Thyroid gland (tissue), 4 donors: ENCODE results near the gene LARP1B. TPM values are rescaled to one million over a fixed set of nuclear protein-coding genes. Genes with fewer than 3 reads are reported as not detected.

ENCODE experiments used
- DNase-seq, 2 donors: peaks; one replicate each; pipeline ENCODE4 v3.0.0-alpha.2; 2019
- H3K27ac ChIP-seq, 3 donors: fragments of 200-600 bp; sonication (generic); 1 replicate in 2 of 3; 2 replicates in 1 of 3; pipeline ENCODE4 v1.5.1; 2016 to 2019; ENCODE audit warnings: mild to moderate bottlenecking in 1 of 3, moderate library complexity in 1 of 3
- H3K27me3 ChIP-seq: fragments of 200-600 bp; sonication (generic); one replicate; pipeline ENCODE4 v1.5.1; 2019
- H3K36me3 ChIP-seq, 2 donors: fragments of 200-600 bp; sonication (generic); one replicate each; pipeline ENCODE4 v1.5.1; 2016 to 2019
- H3K4me1 ChIP-seq, 2 donors: fragments of 200-600 bp; sonication (generic); one replicate each; pipeline ENCODE4 v1.5.1; 2017 to 2019
- H3K4me3 ChIP-seq, 3 donors: fragments of 200-600 bp; sonication (generic); replicated peaks in 1 of 3; 1 replicate in 2 of 3; 2 replicates in 1 of 3; pipeline ENCODE4 v1.5.1; 2016; ENCODE audit warnings: mild to moderate bottlenecking in 1 of 3
- H3K9me3 ChIP-seq: fragments of 200-600 bp; sonication (generic); one replicate; pipeline ENCODE4 v1.5.1; 2017
- CTCF ChIP-seq, 6 experiments: fragments of 200-600 bp in 3 of 6; fragments of 450-650 bp in 3 of 6; sonication (generic) in 3 of 6; IDR thresholded peaks; one replicate each; pipeline ENCODE4 v1.5.1; 2016 to 2019; ENCODE audit warnings: antibody characterized with exemption in 6 of 6, mild to moderate bottlenecking in 2 of 6, inconsistent platforms in 1 of 6, moderate library complexity in 1 of 6
- POLR2A ChIP-seq, 2 donors: fragments of 450-650 bp; IDR thresholded peaks; one replicate each; pipeline ENCODE4 v1.6.1; 2017; ENCODE audit warnings: antibody characterized with exemption in 2 of 2, mild to moderate bottlenecking in 2 of 2, moderate library complexity in 1 of 2
- WGBS, 2 donors: methylation state at CpG; one replicate each; pipeline ENCODE4 v1.1.5; 2017; 5-methylcytosine and 5-hydroxymethylcytosine counted together
- intact Hi-C: fragments of 100-400 bp; cut with DNase I; formaldehyde crosslinking; loops from one replicate; pipeline ENCODE4 v1.15.1; 2023
- total RNA-seq, 4 donors: library from RNA; depleted of rRNA; stranded (reverse); fragments of >200 nt; gene quantifications; one replicate each; pipeline ENCODE4 v1.2.3, GENCODE V29; 2016

The LARP1B gene
- total RNA-seq, 4 donors from 2014 or later: 25.4 to 42.7 (median 33.4) TPM

GRCh38 chr4:128220286-128221235, 159.4 kb downstream of the LARP1B start:
- Histone ChIP-seq H3K27ac (no peak overlapping the region), H3K4me1 (no peaks in the 10 kb centered on the region), H3K27me3 (no peaks in the 10 kb centered on the region), H3K9me3 (no peaks in the 10 kb centered on the region), H3K36me3 (no peaks in the 10 kb centered on the region), H3K4me3 (no peak overlapping the region)
- DNase-seq: no peak
- TF ChIP-seq POLR2A (IDR thresholded peaks at IDR 0.05): no peak
- TF ChIP-seq CTCF (IDR thresholded peaks at IDR 0.05): peak in 3 of 6 experiments; percentile 29 to 33 (median 29)
- intact Hi-C loops: no loop called here
- 63 to 70% methylated on average over 8 of the region's 8 CpGs for WGBS, 2 donors

- Histone ChIP-seq H3K27me3 (no peaks in the 10 kb centered on the region), H3K9me3 (no peaks in the 10 kb centered on the region), H3K27ac (no peak overlapping the region), H3K4me3 (no peak overlapping the region), H3K36me3 (no peaks in the 10 kb centered on the region), H3K4me1 (no peaks in the 10 kb centered on the region)
- intact Hi-C loops: no loop called here
- DNase-seq: no peak
- TF ChIP-seq POLR2A (IDR thresholded peaks at IDR 0.05): no peak
- no peak for TF ChIP-seq CTCF (IDR thresholded peaks at IDR 0.05)
Measured at GRCh38 chr4:128221586-128221985, 160.5 kb downstream of the LARP1B start.

GRCh38 chr4:128225148-128225547, 164.0 kb downstream of the LARP1B start:
- Histone ChIP-seq H3K4me3 (no peak overlapping the region), H3K36me3 (no peaks in the 10 kb centered on the region), H3K9me3 (no peaks in the 10 kb centered on the region), H3K27me3 (no peaks in the 10 kb centered on the region), H3K4me1 (no peaks in the 10 kb centered on the region), H3K27ac (no peak overlapping the region)
- TF ChIP-seq POLR2A (IDR thresholded peaks at IDR 0.05) (no peak), CTCF (IDR thresholded peaks at IDR 0.05) (no peak)
- peak in 1 of 2 donors; percentile 8 for DNase-seq
- 25 to 43% methylated on average over 2 of the region's 2 CpGs for WGBS, 2 donors
- intact Hi-C loops: no loop called here

GRCh38 chr4:128227991-128228571, 167.0 kb downstream of the LARP1B start:
- Histone ChIP-seq H3K9me3 (no peaks in the 10 kb centered on the region), H3K27ac (no peak overlapping the region)
- intact Hi-C loops: no loop called here

More at GRCh38 chr4:128227991-128228571, 167.0 kb downstream of the LARP1B start:
- Histone ChIP-seq H3K27me3 (no peaks in the 10 kb centered on the region), H3K36me3 (no peaks in the 10 kb centered on the region), H3K4me3 (no peak overlapping the region), H3K4me1 (no peaks in the 10 kb centered on the region)
- TF ChIP-seq POLR2A (IDR thresholded peaks at IDR 0.05): no peak
- no peak for TF ChIP-seq CTCF (IDR thresholded peaks at IDR 0.05)
- peak in 1 of 2 donors; percentile 29 for DNase-seq
- WGBS, 2 donors: 57 to 65% methylated on average over 2 of the region's 2 CpGs
